Limb (tissue), 2 donors: Measurements from ENCODE around the gene FXYD7.
A peak's percentile ranks its signal among the peaks of the same experiment; 100 is the strongest.
"Not testable (repeated sequence)": the region's sequence is repeated elsewhere in the genome, so short reads cannot be mapped to it uniquely, and the experiment has no call there.

Source experiments
- DNase-seq, 2 donors: peaks; one replicate each; pipeline ENCODE4 v3.0.0-alpha.2; 2016; ENCODE audit errors: extremely low spot score in 2 of 2

FXYD7 gene

GRCh38 chr19:35144600-35145436 is 1.8 kb downstream of the FXYD7 start:
- DNase-seq = no peak

GRCh38 chr19:35146746-35147459 is 3.8 kb downstream of the FXYD7 start:
- no peak for DNase-seq

- DNase-seq = no peak
These were observed 6.4 kb downstream of the FXYD7 start for GRCh38 chr19:35149463-35149862.

GRCh38 chr19:35150445-35150844 is 7.4 kb downstream of the FXYD7 start:
- DNase-seq = no peak

- no peak for DNase-seq
These were observed 8.4 kb downstream of the FXYD7 start for GRCh38 chr19:35151273-35152065.

- DNase-seq = not testable (repeated sequence)
These were observed 10.1 kb downstream of the FXYD7 start for GRCh38 chr19:35153129-35153522.

GRCh38 chr19:35153701-35154524 is 10.9 kb downstream of the FXYD7 start:
- peak in 1 of 2 donors; percentile 64 for DNase-seq

GRCh38 chr19:35154525-35155406 is 11.7 kb downstream of the FXYD7 start, which contains the start of gene FXYD5:
FXYD5 (plus strand) TSS chr19:35154735; CDS start chr19:35155551, 816 bp downstream.
- peak in 1 of 2 donors; percentile 57 for DNase-seq

- no peak for DNase-seq
These were observed 12.4 kb downstream of the FXYD7 start for GRCh38 chr19:35155441-35155840.

GRCh38 chr19:35155981-35156672 is 13.1 kb downstream of the FXYD7 start:
- no peak for DNase-seq

- no peak for DNase-seq
These were observed 13.6 kb downstream of the FXYD7 start for GRCh38 chr19:35156673-35157014.

GRCh38 chr19:35157431-35157830 is 14.4 kb downstream of the FXYD7 start:
- DNase-seq = no peak

- no peak for DNase-seq
These were observed 16.6 kb downstream of the FXYD7 start for GRCh38 chr19:35159606-35160005.

- DNase-seq = no peak
These were observed 17.8 kb downstream of the FXYD7 start for GRCh38 chr19:35160629-35161433.

GRCh38 chr19:35161434-35161743 is 18.3 kb downstream of the FXYD7 start:
- DNase-seq = no peak

- DNase-seq = no peak
These were observed 19.6 kb downstream of the FXYD7 start for GRCh38 chr19:35162471-35163326.

- DNase-seq = no peak
These were observed 21.4 kb downstream of the FXYD7 start for GRCh38 chr19:35164418-35164817.
